GM12875 (cell line): ENCODE data around the gene BMP5.

ENCODE experiments used
- H3K4me3 ChIP-seq: one replicate; pipeline ENCODE4 v1.5.1; 2011; ENCODE audit warnings: low read depth, low read length, control low read depth
- TF ChIP-seq, protein P1 (sequence below): IDR thresholded peaks from 2 replicates; pipeline ENCODE4 v1.5.1; 2011; ENCODE audit warnings: low read depth, mild to moderate bottlenecking, control low read depth, inconsistent platforms, low read length, moderate library complexity, borderline replicate concordance; ENCODE audit not compliant: insufficient read depth

The BMP5 gene

DNA sequence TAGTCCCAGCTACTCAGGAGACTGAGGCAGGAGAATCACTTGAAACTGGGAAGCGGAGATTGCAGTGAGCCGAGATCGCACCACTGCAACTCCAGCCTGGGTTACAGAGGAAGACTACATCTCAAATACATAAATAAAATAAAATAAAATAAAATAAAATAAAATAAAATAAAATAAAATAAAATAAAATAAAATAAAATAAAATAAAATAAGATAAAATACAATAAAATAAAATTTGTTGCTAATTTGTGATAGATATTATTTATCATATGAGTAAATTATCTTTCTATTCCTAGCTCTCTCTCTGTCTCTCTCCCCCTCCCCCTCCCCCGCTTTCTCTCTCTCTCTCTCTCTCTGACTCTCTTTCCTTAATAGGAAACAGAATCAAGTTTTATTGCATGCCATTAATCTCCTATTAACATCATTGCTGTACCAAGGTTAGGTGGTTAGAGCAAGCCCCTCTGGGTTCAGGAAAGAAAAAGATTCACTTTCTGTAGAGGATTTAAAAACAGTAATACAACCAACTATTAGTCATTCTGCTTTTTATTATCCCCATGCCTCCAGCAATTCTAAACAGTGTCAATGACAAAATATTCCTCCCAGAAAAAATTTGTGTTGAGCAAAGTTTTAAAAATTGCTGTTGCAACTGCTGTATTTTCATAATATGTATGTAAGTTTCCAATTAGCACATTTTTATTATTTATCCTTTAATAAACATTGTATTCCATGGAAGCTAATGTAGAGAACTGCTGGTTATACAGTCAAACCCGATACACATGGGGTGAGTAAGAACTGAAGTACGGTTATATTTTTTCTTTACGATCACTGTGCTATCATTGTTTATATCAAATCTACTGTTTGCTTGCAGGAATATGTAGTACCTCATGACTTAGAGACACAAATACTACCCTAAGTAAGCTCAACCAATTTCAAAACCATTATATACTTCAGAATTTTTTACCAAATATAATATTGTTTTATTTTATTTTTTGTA lies 22.1 kb downstream of the BMP5 start:
- H3K4me3 ChIP-seq, result no peak overlapping the region
- TF ChIP-seq, protein P1, sequence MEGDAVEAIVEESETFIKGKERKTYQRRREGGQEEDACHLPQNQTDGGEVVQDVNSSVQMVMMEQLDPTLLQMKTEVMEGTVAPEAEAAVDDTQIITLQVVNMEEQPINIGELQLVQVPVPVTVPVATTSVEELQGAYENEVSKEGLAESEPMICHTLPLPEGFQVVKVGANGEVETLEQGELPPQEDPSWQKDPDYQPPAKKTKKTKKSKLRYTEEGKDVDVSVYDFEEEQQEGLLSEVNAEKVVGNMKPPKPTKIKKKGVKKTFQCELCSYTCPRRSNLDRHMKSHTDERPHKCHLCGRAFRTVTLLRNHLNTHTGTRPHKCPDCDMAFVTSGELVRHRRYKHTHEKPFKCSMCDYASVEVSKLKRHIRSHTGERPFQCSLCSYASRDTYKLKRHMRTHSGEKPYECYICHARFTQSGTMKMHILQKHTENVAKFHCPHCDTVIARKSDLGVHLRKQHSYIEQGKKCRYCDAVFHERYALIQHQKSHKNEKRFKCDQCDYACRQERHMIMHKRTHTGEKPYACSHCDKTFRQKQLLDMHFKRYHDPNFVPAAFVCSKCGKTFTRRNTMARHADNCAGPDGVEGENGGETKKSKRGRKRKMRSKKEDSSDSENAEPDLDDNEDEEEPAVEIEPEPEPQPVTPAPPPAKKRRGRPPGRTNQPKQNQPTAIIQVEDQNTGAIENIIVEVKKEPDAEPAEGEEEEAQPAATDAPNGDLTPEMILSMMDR, result no peak

DNA sequence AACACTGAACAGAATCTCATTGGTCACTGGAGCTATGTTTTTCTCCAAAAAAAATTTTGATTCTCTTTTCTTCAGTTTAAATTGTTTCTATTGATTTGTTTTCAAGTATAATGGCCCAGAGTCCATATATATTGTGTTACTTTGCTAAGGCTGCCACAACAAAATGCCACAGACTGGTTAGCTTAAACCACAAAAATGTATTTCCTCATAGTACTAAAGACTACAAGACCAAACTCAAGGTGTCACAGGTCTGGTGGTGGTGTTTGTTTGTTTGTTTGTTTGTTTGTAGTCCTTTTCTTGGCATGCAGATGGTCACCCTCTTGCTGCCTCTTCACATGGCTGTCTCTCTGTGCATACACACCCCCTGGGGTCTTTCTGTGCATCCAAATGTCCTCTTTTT lies 34.0 kb downstream of the BMP5 start:
- H3K4me3 ChIP-seq, result no peak overlapping the region
- TF ChIP-seq, protein P1, result no peak

- TF ChIP-seq, protein P1, result no peak
- no peak overlapping the region for H3K4me3 ChIP-seq
These were observed 36.3 kb downstream of the BMP5 start for GRCh38 chr6:55839080-55839479.

- TF ChIP-seq, protein P1, result no peak
These were observed 38.4 kb downstream of the BMP5 start for GRCh38 chr6:55836945-55837344.

DNA sequence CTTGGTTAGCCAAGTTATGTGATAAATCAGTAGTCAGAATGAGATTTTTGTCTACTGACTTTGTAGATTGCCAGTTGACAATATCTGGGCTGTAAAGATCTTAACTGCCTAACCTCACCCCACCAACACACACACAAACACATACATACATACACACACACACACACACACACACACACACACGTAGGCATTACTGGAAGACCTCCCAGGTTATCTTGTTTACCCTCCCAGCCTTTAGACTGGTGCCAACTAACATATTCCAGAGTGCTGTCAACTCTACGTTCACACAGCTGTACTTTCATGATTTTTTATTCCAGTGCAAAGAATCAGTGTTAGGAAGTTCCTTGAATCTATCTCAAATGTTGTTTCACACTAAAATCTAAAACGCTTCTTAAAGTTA lies 38.9 kb downstream of the BMP5 start:
- no peak overlapping the region for H3K4me3 ChIP-seq
- TF ChIP-seq, protein P1, result no peak

More at GRCh38 chr6:55836945-55837344, 38.4 kb downstream of the BMP5 start:
- no peak overlapping the region for H3K4me3 ChIP-seq

DNA sequence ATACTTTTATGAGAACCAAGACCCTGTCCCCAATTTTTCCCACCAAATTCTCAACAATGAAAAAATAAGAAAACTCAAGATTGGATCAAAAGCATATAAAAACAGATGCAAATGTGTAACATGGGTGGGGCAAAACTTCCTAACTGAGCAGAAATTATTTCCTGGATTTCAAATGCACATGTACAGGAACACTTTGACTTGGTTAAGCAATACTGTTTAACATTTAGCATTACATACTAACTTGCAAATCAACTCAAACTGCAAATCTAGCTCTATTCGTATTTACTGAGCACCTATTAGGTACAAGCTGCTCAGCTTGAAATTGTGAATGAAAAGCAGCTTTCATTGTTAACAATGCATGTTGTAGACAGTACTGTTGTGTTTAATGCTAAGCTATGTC lies 40.2 kb downstream of the BMP5 start:
- TF ChIP-seq, protein P1, result no peak
- H3K4me3 ChIP-seq, result no peak overlapping the region

DNA sequence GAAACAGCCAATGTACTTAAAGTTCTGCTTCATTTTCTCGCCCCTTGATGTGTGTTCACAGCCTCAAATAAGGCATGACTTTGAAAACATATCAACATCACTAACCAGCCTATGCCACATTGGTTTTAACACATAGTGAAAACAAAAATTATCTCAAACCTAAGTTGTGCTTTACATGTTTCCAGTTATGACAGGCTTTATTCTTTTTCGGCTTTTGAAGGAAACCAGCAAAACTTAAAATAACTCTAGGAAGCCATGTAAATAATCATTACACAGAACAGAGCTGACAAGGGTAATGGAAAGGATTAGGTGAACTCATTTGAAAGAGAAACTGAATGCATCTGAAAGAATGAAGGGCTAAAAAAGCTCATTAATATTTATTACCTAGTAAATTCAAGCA lies 42.1 kb downstream of the BMP5 start:
- TF ChIP-seq, protein P1, result no peak
- H3K4me3 ChIP-seq, result no peak overlapping the region
